A549 (cell line): ENCODE measurements around the gene SPRR2D.

Source experiments
- BHLHE40 ChIP-seq: IDR thresholded peaks from 2 replicates; pipeline ENCODE4 v1.6.1; 2012; ENCODE audit warnings: low read depth, low read length, inconsistent platforms
- CBX8 ChIP-seq: fragments of 200-600 bp; sonication (generic); IDR thresholded peaks from 2 replicates; pipeline ENCODE4 v1.6.1; 2016
- CEBPB ChIP-seq, 2 experiments: fragments of >200 bp in 1 of 2; sonication (Bioruptor Twin) in 1 of 2; formaldehyde crosslinking in 1 of 2; IDR thresholded peaks; 2 replicates each; pipeline ENCODE4 v1.6.1; 2012 to 2016
- EP300 ChIP-seq, 2 experiments: fragments of >200 bp; sonication (Bioruptor Twin); formaldehyde crosslinking; IDR thresholded peaks; 2 replicates in 1 of 2; 3 replicates in 1 of 2; pipeline ENCODE4 v1.6.1; 2016 to 2017
- JUN ChIP-seq, 2 experiments: fragments of >200 bp; sonication (Bioruptor Twin); formaldehyde crosslinking; IDR thresholded peaks; 2 replicates in 1 of 2; 3 replicates in 1 of 2; pipeline ENCODE4 v1.6.1; 2016 to 2017
- MAFK ChIP-seq: fragments of 450-650 bp; IDR thresholded peaks from 2 replicates; pipeline ENCODE4 v1.6.1; 2014; ENCODE audit not compliant: partially characterized antibody
- MAZ ChIP-seq: fragments of 150-350 bp; IDR thresholded peaks from 2 replicates; pipeline ENCODE4 v1.6.1; 2014; ENCODE audit warnings: antibody characterized with exemption, low read depth, low read length, borderline replicate concordance
- MYC ChIP-seq: IDR thresholded peaks from 2 replicates; pipeline ENCODE4 v1.6.1; 2012; ENCODE audit warnings: mild to moderate bottlenecking, inconsistent platforms, low read length, improper control_type of control experiment, borderline replicate concordance
- NR3C1 ChIP-seq: fragments of >200 bp; sonication (Bioruptor Twin); formaldehyde crosslinking; IDR thresholded peaks from 3 replicates; pipeline ENCODE4 v1.6.1; 2017
- POLR2A ChIP-seq: IDR thresholded peaks from 2 replicates; pipeline ENCODE4 v1.6.1; 2012; ENCODE audit warnings: mild to moderate bottlenecking, low read length
- USF2 ChIP-seq: fragments of 450-650 bp; IDR thresholded peaks from 2 replicates; pipeline ENCODE4 v1.6.1; 2014; ENCODE audit warnings: antibody characterized with exemption
- TF ChIP-seq, protein P1 (sequence below): fragments of 200-600 bp; sonication (generic); IDR thresholded peaks from 2 replicates; pipeline ENCODE4 v1.6.1; 2016; ENCODE audit warnings: antibody characterized with exemption, mild to moderate bottlenecking, moderate library complexity
- TF ChIP-seq, protein P2 (sequence below): fragments of >200 bp; sonication (Bioruptor Twin); formaldehyde crosslinking; IDR thresholded peaks from 3 replicates; pipeline ENCODE4 v1.5.1; 2016
- TF ChIP-seq, protein P3 (sequence below): IDR thresholded peaks from 2 replicates; pipeline ENCODE4 v1.6.1; 2012

GRCh38 chr1:153023109-153023508 is 17.8 kb downstream of the SPRR2D start:
- TF ChIP-seq CEBPB (IDR thresholded peaks at IDR 0.05), result no peak
- TF ChIP-seq, protein P1, sequence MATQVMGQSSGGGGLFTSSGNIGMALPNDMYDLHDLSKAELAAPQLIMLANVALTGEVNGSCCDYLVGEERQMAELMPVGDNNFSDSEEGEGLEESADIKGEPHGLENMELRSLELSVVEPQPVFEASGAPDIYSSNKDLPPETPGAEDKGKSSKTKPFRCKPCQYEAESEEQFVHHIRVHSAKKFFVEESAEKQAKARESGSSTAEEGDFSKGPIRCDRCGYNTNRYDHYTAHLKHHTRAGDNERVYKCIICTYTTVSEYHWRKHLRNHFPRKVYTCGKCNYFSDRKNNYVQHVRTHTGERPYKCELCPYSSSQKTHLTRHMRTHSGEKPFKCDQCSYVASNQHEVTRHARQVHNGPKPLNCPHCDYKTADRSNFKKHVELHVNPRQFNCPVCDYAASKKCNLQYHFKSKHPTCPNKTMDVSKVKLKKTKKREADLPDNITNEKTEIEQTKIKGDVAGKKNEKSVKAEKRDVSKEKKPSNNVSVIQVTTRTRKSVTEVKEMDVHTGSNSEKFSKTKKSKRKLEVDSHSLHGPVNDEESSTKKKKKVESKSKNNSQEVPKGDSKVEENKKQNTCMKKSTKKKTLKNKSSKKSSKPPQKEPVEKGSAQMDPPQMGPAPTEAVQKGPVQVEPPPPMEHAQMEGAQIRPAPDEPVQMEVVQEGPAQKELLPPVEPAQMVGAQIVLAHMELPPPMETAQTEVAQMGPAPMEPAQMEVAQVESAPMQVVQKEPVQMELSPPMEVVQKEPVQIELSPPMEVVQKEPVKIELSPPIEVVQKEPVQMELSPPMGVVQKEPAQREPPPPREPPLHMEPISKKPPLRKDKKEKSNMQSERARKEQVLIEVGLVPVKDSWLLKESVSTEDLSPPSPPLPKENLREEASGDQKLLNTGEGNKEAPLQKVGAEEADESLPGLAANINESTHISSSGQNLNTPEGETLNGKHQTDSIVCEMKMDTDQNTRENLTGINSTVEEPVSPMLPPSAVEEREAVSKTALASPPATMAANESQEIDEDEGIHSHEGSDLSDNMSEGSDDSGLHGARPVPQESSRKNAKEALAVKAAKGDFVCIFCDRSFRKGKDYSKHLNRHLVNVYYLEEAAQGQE, result no peak
- no peak for TF ChIP-seq MYC
- TF ChIP-seq, protein P2, sequence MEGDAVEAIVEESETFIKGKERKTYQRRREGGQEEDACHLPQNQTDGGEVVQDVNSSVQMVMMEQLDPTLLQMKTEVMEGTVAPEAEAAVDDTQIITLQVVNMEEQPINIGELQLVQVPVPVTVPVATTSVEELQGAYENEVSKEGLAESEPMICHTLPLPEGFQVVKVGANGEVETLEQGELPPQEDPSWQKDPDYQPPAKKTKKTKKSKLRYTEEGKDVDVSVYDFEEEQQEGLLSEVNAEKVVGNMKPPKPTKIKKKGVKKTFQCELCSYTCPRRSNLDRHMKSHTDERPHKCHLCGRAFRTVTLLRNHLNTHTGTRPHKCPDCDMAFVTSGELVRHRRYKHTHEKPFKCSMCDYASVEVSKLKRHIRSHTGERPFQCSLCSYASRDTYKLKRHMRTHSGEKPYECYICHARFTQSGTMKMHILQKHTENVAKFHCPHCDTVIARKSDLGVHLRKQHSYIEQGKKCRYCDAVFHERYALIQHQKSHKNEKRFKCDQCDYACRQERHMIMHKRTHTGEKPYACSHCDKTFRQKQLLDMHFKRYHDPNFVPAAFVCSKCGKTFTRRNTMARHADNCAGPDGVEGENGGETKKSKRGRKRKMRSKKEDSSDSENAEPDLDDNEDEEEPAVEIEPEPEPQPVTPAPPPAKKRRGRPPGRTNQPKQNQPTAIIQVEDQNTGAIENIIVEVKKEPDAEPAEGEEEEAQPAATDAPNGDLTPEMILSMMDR, result no peak
- TF ChIP-seq MAFK, result no peak
- TF ChIP-seq USF2, result no peak
- TF ChIP-seq EP300 (IDR thresholded peaks at IDR 0.05), result no peak
- no peak for TF ChIP-seq NR3C1
- TF ChIP-seq MAZ, result no peak
- TF ChIP-seq POLR2A, result no peak
- no peak for TF ChIP-seq BHLHE40
- TF ChIP-seq, protein P3, sequence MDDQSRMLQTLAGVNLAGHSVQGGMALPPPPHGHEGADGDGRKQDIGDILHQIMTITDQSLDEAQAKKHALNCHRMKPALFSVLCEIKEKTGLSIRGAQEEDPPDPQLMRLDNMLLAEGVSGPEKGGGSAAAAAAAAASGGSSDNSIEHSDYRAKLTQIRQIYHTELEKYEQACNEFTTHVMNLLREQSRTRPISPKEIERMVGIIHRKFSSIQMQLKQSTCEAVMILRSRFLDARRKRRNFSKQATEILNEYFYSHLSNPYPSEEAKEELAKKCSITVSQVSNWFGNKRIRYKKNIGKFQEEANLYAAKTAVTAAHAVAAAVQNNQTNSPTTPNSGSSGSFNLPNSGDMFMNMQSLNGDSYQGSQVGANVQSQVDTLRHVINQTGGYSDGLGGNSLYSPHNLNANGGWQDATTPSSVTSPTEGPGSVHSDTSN, result no peak
- TF ChIP-seq CBX8, result no peak
- TF ChIP-seq JUN (IDR thresholded peaks at IDR 0.05), result no peak
